Karpas-422 (cell line): ENCODE data around the gene FAM222A. TPM values are rescaled to one million over a fixed set of nuclear protein-coding genes. Genes with fewer than 3 reads are reported as not detected.

Experiments
- DNase-seq: peaks from one replicate; pipeline ENCODE4 v3.0.0-alpha.2; 2015
- H2AFZ ChIP-seq: fragments of 200-600 bp; sonication (generic); 2 replicates; pipeline ENCODE4 v1.6.1; 2014; ENCODE audit warnings: antibody characterized with exemption, low read length, mixed read lengths
- H3K27ac ChIP-seq: fragments of 200-600 bp; sonication (generic); 2 replicates; pipeline ENCODE4 v1.5.1; 2014; ENCODE audit warnings: mild to moderate bottlenecking, low read length, moderate library complexity
- H3K27me3 ChIP-seq: fragments of 200-600 bp; sonication (generic); 2 replicates; pipeline ENCODE4 v1.6.1; 2014; ENCODE audit warnings: low read length, mixed read lengths
- H3K36me3 ChIP-seq: fragments of 200-600 bp; sonication (generic); 2 replicates; pipeline ENCODE4 v1.6.1; 2014; ENCODE audit warnings: low read length, mixed read lengths; ENCODE audit not compliant: insufficient read depth
- H3K4me1 ChIP-seq: fragments of 200-600 bp; sonication (generic); 2 replicates; pipeline ENCODE4 v1.6.1; 2014; ENCODE audit warnings: mild to moderate bottlenecking, low read length, mixed read lengths
- H3K4me2 ChIP-seq: fragments of 200-600 bp; sonication (generic); 2 replicates; pipeline ENCODE4 v1.6.1; 2014; ENCODE audit warnings: low read length, low read depth, mild to moderate bottlenecking; ENCODE audit not compliant: poor library complexity, severe bottlenecking
- H3K4me3 ChIP-seq: fragments of 200-600 bp; sonication (generic); 2 replicates; pipeline ENCODE4 v1.5.1; 2014; ENCODE audit warnings: mild to moderate bottlenecking, antibody characterized with exemption, low read length, mixed read lengths
- H3K79me2 ChIP-seq: fragments of 200-600 bp; sonication (generic); 2 replicates; pipeline ENCODE4 v1.6.1; 2014; ENCODE audit warnings: mild to moderate bottlenecking, low read length, mixed read lengths
- H3K9ac ChIP-seq: fragments of 200-600 bp; sonication (generic); 2 replicates; pipeline ENCODE4 v1.6.0; 2014; ENCODE audit warnings: low read length
- H3K9me2 ChIP-seq: fragments of 200-600 bp; sonication (generic), shearing (Covaris generic); replicated peaks from 2 replicates; pipeline ENCODE4 v1.6.0; 2014; ENCODE audit warnings: mild to moderate bottlenecking, low read length, moderate library complexity; ENCODE audit not compliant: insufficient read depth
- H3K9me3 ChIP-seq: fragments of 300-700, 200-600 bp; sonication (generic); 2 replicates; pipeline ENCODE4 v1.6.1; 2014; ENCODE audit warnings: low read length, mixed read lengths
- H4K20me1 ChIP-seq: fragments of 200-600 bp; sonication (generic); 2 replicates; pipeline ENCODE4 v1.6.1; 2014; ENCODE audit warnings: mild to moderate bottlenecking, antibody characterized with exemption, low read length, low read depth; ENCODE audit not compliant: insufficient read depth
- total RNA-seq: library from RNA; depleted of rRNA; stranded (reverse); fragments of >200 nt; shearing (Covaris generic); gene quantifications from 2 replicates; pipeline ENCODE4 v1.2.3, GENCODE V29; 2014; ENCODE audit warnings: low replicate concordance

FAM222A gene
- total RNA-seq, 1 experiment from 2014 or later: 0.11 TPM

- Histone ChIP-seq H3K4me2 (no peak overlapping the region), H3K27ac (no peak overlapping the region), H3K9ac (no peak overlapping the region), H3K4me1 (peaks cover 20% of the 10 kb centered on the region), H3K9me3 (no peaks in the 10 kb centered on the region), H3K27me3 (no peaks in the 10 kb centered on the region), H2AFZ (no peak overlapping the region), H3K79me2 (no peaks in the 10 kb centered on the region), H3K36me3 (no peaks in the 10 kb centered on the region), H3K9me2 (no peaks in the 10 kb centered on the region), H3K4me3 (no peak overlapping the region), H4K20me1 (peaks cover 6% of the 10 kb centered on the region; the same call in 1 of the 2 replicates)
- DNase-seq: no peak
These were observed 4.0 kb downstream of the FAM222A start for GRCh38 chr12:109717390-109718357.

GRCh38 chr12:109718390-109718789 lies 4.8 kb downstream of the FAM222A start:
- Histone ChIP-seq H3K79me2 (no peaks in the 10 kb centered on the region), H3K9me2 (no peaks in the 10 kb centered on the region), H3K27ac (no peak overlapping the region), H2AFZ (no peak overlapping the region), H3K36me3 (no peaks in the 10 kb centered on the region), H4K20me1 (peaks cover 6% of the 10 kb centered on the region; the same call in 1 of the 2 replicates), H3K27me3 (no peaks in the 10 kb centered on the region), H3K9ac (no peak overlapping the region), H3K4me1 (peaks cover 17% of the 10 kb centered on the region), H3K4me3 (no peak overlapping the region), H3K9me3 (no peaks in the 10 kb centered on the region), H3K4me2 (no peak overlapping the region)
- DNase-seq: no peak

GRCh38 chr12:109719123-109720022 lies 5.7 kb downstream of the FAM222A start:
- peaks cover 6% of the 10 kb centered on the region; the same call in 1 of the 2 replicates for H4K20me1 ChIP-seq
- no peak overlapping the region for H3K4me2 ChIP-seq
- H3K9me3 ChIP-seq: no peaks in the 10 kb centered on the region
- H3K9ac ChIP-seq: no peak overlapping the region
- DNase-seq: no peak
- no peaks in the 10 kb centered on the region for H3K79me2 ChIP-seq
- no peaks in the 10 kb centered on the region for H3K36me3 ChIP-seq
- no peak overlapping the region for H3K4me3 ChIP-seq
- no peaks in the 10 kb centered on the region for H3K9me2 ChIP-seq
- no peaks in the 10 kb centered on the region for H3K27me3 ChIP-seq
- no peak overlapping the region for H2AFZ ChIP-seq
- H3K27ac ChIP-seq: no peak overlapping the region
- H3K4me1 ChIP-seq: peaks cover 15% of the 10 kb centered on the region

- Histone ChIP-seq H3K9ac (no peak overlapping the region), H3K27me3 (no peaks in the 10 kb centered on the region), H3K27ac (no peak overlapping the region), H3K4me3 (no peak overlapping the region), H3K4me2 (no peak overlapping the region), H3K36me3 (no peaks in the 10 kb centered on the region), H3K79me2 (no peaks in the 10 kb centered on the region), H3K4me1 (peaks cover 6% of the 10 kb centered on the region), H3K9me2 (no peaks in the 10 kb centered on the region), H2AFZ (no peak overlapping the region), H4K20me1 (no peaks in the 10 kb centered on the region; the same call in 1 of the 2 replicates), H3K9me3 (no peaks in the 10 kb centered on the region)
- no peak for DNase-seq
These were observed 6.7 kb downstream of the FAM222A start for GRCh38 chr12:109720152-109720856.

GRCh38 chr12:109720857-109721189 lies 7.2 kb downstream of the FAM222A start:
- Histone ChIP-seq H3K36me3 (no peaks in the 10 kb centered on the region), H3K79me2 (no peaks in the 10 kb centered on the region), H3K4me2 (no peak overlapping the region), H3K4me1 (peaks cover 1% of the 10 kb centered on the region; the same call in 1 of the 2 replicates), H3K4me3 (no peak overlapping the region), H3K9me3 (no peaks in the 10 kb centered on the region), H3K9ac (no peak overlapping the region), H3K27me3 (no peaks in the 10 kb centered on the region), H2AFZ (no peak overlapping the region), H4K20me1 (no peaks in the 10 kb centered on the region; the same call in 1 of the 2 replicates), H3K9me2 (no peaks in the 10 kb centered on the region), H3K27ac (no peak overlapping the region)
- DNase-seq: no peak

GRCh38 chr12:109721276-109721675 lies 7.7 kb downstream of the FAM222A start:
- H3K9me2 ChIP-seq: no peaks in the 10 kb centered on the region
- H2AFZ ChIP-seq: no peak overlapping the region
- H3K4me3 ChIP-seq: no peak overlapping the region
- no peak overlapping the region for H3K27ac ChIP-seq
- H3K9ac ChIP-seq: no peak overlapping the region
- H3K36me3 ChIP-seq: no peaks in the 10 kb centered on the region
- no peaks in the 10 kb centered on the region for H3K9me3 ChIP-seq
- no peaks in the 10 kb centered on the region for H3K4me1 ChIP-seq
- no peaks in the 10 kb centered on the region for H3K27me3 ChIP-seq
- no peaks in the 10 kb centered on the region for H3K79me2 ChIP-seq
- H4K20me1 ChIP-seq: no peaks in the 10 kb centered on the region; the same call in 1 of the 2 replicates
- no peak overlapping the region for H3K4me2 ChIP-seq
- DNase-seq: no peak

- Histone ChIP-seq H3K9me2 (no peaks in the 10 kb centered on the region), H3K36me3 (no peaks in the 10 kb centered on the region), H3K27ac (no peak overlapping the region), H4K20me1 (peaks cover 3% of the 10 kb centered on the region; the same call in 1 of the 2 replicates), H3K27me3 (no peaks in the 10 kb centered on the region), H3K4me2 (no peak overlapping the region), H3K9ac (no peak overlapping the region), H3K4me1 (no peaks in the 10 kb centered on the region), H3K4me3 (no peak overlapping the region), H3K79me2 (no peaks in the 10 kb centered on the region), H2AFZ (no peak overlapping the region), H3K9me3 (no peaks in the 10 kb centered on the region)
- DNase-seq: no peak
These were observed 8.5 kb downstream of the FAM222A start for GRCh38 chr12:109722022-109722720.
